ENCODE results near the gene MEAF6.
"Not testable (repeated sequence)": the region's sequence is repeated elsewhere in the genome, so short reads cannot be mapped to it uniquely, and the experiment has no call there.

MEAF6 gene

DNA sequence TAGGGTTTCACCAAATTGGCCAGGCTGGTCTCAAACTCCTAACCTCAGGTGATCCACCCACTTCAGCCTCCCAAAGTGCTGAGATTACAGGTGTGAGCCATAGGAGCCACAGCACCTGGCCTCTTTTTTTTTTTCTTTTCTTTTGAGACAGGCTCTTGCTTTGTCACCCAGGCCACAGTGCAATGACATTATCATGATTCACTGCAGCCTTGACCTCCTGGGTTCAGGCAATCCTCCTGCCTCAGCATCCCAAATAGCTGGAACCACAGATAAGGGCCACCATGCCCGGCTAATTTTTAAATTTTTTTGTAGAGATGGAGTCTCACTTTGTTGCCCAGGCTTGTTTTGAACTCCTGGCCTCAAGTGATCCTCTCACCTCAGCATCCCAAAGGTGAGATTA is 15.3 kb upstream of the MEAF6 start:
- DNase-seq, result not testable (repeated sequence)

GRCh38 chr1:37519613-37520012 is 5.0 kb upstream of the MEAF6 start:
- no peak for DNase-seq

DNA sequence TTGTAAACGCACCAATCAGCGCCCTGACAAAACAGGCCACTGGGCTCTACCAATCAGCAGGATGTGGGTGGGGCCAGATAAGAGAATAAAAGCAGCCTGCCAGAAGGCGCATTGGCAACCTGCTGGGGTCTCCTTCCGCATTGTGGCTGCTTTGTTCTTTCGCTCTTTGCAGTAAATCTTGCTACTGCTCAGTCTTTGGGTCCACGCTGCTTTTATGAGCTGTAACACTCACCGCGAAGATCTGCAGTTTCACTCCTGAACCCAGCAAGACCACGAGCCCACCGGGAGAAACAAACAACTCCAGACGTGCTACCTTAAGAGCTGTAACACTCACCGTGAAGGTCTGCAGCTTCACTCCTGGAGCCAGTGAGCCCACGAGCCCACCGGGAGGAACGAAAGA is 4.4 kb upstream of the MEAF6 start:
- DNase-seq, result not testable (repeated sequence)

DNA sequence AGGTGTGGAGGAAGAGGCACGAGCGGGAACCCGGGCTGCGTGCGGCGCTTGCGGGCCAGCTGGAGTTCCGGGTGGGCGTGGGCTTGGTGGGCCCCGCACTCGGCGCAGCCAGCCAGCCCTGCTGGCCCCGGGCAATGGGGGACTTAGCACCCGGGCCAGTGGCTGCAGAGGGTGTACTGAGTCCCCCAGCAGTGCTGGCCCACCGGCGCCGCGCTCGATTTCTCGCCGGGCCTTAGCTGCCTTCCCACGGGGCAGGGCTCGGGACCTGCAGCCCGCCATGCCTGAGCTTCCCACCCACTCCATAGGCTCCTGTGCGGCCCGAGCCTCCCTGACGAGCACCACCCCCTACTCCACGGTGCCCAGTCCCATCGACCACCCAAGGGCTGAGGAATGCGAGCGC is 3.7 kb upstream of the MEAF6 start:
- DNase-seq, result not testable (repeated sequence)

DNA sequence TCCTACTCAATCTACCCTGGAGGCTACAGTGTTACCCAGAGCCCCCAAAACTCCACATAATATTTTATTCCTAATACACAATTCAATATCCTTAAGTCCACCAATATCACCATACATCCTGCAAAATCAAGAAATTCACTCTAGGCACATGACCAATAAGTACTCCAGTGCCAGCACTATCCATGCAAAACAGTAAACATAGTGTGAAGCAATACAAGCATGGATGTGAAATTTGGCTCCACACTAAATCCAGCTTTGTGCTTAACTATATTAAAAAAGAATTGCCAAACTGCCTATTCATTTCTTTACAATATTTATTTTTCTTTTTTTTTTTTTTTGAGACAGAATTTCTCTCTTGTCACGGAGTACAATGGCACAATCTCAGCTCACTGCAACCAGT is 3.0 kb upstream of the MEAF6 start:
- DNase-seq, result no peak

DNA sequence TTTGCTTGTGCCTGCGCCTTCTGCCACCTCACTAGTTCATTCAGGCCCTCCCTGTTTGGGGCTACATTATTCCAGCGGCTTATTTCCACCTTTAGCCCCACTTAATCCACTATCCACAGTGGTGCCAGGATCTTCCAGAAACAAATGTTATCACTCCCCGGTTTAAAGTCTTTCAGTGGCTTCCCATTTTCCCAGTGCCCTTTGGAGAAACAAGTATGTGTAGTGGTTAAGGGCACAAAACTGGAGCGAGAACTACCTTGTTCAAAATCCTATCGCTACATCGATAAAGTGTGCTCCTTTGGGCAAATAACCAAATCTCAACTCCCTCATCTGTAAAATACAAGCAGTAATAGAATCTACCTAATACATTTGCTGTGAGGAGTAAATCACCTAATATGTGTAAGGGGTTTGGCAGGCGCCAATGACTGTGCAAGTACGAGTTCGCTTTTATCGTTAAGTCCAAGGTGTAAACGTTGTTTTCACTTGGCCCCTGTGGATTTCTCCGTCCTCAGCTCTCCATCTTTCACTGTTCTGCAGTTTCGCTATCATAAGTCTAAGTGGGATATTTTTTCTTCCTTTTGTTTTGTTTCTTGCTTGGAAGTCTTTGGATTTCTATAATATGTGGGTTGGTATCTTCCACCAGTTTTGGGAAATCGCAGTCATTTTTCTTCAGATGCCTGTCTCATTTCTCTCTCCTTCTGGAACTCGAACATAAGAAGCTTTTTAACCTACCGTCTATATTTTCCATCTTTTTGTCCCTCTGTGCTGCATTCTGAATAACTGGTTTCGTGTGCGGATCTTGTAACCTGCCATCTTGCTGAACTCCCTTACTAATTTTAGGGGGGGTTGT is 844 bp upstream of the MEAF6 start:
- DNase-seq, result peak; percentile 46

DNA sequence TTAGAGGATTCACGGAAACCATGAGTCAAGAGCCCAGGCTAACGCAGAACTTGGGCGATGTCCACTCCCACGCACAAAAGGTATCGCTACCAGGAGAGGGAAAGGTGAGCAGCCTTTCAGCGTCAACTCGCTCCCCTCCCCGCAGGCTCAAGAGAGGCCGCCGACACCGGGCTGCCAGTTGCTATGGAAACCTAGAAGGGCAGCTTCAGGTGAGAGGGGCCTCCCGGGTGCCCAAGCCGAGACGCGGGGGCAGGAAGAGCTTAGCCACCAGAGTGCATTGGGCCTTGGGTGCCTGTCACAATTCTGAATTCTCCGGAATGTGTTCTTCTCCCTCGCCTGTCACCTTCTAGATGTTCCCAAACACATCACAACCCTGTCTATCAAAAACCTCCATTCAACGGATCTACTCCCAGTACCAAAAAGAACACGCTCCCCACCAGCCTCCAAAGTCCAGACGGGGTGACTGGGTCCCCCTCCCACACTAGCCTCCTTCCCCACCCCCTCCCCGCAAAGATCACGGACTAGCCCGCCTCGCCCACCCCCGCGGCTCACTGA is 694 bp downstream of the MEAF6 start:
- peak; percentile 51 for DNase-seq

DNA sequence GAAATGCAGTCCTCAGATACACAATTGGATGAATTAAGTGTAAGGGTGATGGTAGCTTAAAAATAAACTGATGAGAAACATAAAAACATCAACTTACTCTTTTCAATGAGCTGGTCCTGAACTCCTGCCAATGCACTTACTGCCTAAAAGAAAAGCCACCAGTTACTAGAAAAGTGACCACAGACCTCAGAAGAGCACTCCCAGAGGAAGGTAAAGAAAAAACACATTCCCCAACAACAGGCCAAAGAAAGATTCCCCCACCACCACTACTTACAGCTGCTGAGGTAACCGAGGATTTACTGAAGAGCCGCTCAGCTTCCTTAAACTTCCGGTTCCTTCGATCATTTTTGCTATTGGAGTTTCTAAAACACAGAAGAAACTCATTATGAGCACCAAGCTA is 5.4 kb downstream of the MEAF6 start:
- peak; percentile 32 for DNase-seq

GRCh38 chr1:37506740-37507139 is 7.8 kb downstream of the MEAF6 start:
- DNase-seq, result no peak

- not testable (repeated sequence) for DNase-seq
Measured at GRCh38 chr1:37502791-37503190, 11.8 kb downstream of the MEAF6 start.

- DNase-seq, result no peak
Measured at GRCh38 chr1:37502104-37502503, 12.5 kb downstream of the MEAF6 start.

- DNase-seq, result no peak
Measured at GRCh38 chr1:37501661-37502060, 12.9 kb downstream of the MEAF6 start.

- no peak for DNase-seq
Measured at GRCh38 chr1:37498872-37499617, 15.5 kb downstream of the MEAF6 start.

DNA sequence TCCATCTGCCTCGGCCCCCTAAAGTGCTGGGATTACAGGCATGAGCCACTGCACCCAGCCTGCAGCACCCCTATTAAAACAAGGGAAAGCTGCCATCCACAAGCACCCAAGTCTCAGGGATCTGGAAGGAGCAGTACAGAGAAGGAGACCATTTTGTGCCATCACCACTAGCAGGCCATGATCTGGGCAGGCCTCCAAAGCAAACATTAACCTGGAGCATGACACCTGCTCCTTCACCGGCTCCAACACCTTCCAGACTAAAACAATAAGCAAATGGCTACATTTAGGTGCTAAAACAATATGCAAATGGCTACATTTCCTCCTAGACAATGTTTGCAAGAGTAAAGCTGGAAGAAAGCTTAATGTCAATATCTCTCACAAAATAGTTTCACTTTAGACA is 16.7 kb downstream of the MEAF6 start:
- no peak for DNase-seq

- no peak for DNase-seq
Measured at GRCh38 chr1:37495875-37496274, 18.7 kb downstream of the MEAF6 start.

DNA sequence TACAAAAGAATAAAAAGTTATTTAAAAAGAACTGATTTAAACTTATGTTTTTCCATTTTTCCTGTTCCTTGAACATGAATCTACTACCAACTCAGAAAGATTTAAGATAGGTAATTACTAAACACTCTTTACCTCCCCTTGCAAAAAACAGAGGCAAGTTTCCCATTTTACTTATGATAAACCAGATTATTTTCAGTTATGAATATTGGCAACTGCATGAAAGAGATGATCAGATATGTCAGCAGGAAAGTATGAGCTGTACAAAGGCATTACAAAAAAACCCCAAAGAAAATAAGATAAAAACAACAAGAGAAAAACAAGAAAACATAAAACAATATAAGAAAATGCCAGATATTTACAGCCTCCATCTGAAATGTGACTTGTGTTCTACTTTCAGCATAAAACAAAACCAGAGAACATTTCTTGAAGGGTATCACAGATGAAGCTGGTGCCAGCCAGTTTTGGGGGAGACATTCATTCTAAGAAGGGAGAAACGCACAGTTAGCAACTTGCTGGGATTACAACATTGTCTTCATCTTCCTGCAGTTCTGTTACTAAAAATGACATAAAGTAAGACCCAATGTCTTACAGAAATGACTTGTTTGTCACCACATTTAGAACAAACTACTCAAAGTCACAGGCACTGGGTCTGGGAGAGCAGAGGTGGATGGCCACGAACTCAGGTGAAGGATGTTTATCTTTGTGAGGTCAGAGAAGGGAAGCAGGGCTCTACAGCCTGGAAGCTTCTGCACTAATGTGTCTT is 21.0 kb downstream of the MEAF6 start:
- DNase-seq, result no peak

- DNase-seq, result no peak
Measured at GRCh38 chr1:37487619-37487984, 27.0 kb downstream of the MEAF6 start.

DNA sequence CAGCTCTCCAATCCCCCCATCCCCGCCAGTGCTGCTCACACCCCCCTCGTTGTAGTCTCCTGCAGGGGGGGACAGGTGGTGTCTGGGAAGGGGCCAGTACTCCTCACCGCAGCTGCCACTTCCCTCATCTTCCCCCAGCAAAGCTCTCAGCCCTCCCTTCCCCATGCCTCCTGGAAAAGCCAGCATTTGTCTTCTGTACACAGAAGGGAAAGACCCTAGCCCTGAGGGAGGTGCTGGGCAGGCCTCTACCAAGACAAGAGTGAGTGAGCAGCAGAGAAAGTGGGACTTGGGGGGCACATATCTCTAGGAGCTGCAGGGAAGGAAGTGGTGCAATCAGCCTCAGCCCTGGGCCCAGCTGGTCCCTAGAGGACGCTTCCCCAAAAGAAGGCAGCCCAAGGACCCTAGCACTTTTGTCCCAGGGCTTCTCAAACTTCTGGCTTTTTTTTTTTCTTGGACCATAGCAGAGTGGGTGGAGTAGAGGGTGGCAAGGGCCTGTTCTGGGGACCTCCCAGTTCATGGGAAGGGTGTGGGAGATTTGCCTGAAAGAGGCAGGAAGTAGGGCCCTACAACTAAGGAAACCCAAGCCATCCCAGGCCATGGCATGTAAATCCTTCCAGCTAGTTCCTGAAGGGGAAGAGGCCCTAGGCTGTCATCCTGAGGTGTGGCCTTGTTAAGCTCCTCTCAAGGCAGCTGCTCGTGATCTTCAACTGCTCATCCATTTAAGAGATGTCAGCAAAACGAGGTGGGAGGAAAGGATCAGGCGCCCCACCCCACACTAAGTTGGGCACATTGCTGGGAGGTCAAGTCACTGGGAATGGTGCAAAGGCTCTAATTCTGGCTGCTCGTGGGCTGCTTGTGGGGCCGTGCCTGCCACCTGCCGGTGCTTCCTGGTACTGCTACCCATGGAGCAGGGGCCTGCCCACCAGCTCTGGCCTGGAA is 27.6 kb downstream of the MEAF6 start:
- peak; percentile 88 for DNase-seq

DNA sequence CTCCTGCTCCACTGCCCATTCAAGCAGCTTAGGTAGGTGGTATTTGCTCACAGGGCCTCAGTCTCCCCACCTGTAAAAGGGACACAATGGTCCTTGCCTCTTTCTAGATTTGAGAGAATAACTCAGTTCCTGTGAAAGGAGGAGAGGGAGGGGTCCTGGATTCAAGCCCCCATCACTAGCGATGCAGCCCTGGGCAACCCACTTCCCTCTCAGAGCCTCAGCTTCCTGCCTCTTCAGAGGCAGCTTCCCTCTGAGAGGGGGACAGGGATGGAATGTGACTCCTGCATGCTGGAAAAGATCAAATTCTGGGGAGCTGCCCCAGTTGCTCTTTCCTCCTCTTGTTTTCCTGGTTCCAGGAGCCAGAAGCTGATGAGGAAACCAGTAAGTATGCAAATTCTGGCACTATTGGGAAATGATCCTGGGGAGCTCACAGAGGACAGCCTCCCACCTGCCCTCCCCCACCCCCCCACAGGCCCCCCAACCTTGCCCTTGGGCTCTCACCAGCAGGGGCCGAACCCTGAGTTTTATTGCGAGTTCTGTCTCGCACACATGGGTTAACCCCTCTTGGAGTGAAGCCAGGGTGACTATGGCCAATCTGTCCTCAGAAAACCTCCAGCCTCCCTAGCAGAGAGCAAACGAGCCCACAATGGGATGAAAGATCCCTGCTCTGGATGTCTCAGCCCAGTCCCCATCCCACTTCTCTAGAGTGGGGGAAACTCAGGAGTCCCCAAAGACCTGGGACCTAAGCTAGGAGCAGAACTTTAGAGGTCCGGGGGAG is 28.5 kb downstream of the MEAF6 start:
- peak; percentile 83 for DNase-seq

DNA sequence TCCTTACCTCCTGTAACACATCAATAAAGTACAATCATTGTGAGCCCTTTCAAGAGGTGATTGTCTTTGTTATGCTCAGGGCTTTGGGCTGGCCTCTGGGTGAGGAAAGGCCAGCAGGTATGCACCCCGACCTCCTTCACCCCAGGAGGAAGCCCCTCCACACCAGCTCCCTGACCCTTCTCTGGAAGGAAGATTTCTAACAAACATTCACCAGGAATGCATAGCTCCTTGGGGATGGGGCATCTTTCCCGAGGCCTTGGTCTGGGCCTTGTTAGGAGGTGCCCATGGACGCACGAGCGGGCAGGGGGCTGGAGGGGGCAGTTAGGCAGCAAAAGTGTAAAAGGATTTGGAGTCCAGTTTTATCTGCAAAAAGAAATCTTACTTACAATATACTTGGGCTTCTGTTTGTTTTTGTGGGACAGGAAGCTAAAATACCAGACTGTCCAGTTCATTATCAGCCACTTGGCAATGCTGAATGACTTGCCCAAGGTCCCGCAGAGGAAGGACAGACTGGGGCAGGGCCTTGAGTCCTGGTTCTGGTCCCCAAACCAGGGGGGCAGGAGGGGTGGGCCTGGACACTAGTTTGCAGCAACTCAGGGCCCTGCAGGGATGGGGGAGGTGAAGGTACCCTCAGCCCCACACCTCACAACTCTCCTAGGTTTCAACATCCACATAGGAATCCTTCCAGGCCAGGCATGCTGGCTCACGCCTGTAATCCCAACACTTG is 30.1 kb downstream of the MEAF6 start:
- no peak for DNase-seq

- DNase-seq, result no peak
Measured at GRCh38 chr1:37483785-37484184, 30.8 kb downstream of the MEAF6 start.
